ENCODE measurements around the gene TNFRSF11A.

TNFRSF11A gene

GRCh38 chr18:62384610-62385097 lies 59.5 kb downstream of the TNFRSF11A start:
- DNase-seq (ENCODE audit: low read depth), result no peak

GRCh38 chr18:62386091-62386490 lies 61.0 kb downstream of the TNFRSF11A start:
- no peak for DNase-seq (ENCODE audit: low read depth)

GRCh38 chr18:62386601-62387000 lies 61.5 kb downstream of the TNFRSF11A start:
- DNase-seq (ENCODE audit: low read depth), result no peak

DNA sequence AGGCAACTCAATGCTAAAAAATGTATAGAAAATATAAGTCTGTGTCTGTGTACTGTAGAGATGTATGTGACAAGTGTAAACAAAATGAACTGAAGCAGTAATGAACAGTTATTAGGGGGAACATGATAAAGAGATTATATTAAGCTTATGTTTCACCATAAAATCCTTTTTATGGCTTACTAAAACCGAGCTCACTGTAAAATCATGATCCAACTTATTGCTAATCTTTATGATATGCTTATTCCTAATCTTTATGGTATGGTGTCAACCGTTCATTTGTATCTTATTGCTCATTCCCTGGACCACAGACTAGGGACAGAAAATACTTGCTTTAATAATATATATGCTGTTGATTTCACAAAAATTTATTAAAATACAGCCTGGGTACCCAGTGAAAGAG lies 62.1 kb downstream of the TNFRSF11A start:
- DNase-seq (ENCODE audit: low read depth), result no peak

- no peak for DNase-seq (ENCODE audit: low read depth)
These were observed 64.0 kb downstream of the TNFRSF11A start for GRCh38 chr18:62388855-62389760.

DNA sequence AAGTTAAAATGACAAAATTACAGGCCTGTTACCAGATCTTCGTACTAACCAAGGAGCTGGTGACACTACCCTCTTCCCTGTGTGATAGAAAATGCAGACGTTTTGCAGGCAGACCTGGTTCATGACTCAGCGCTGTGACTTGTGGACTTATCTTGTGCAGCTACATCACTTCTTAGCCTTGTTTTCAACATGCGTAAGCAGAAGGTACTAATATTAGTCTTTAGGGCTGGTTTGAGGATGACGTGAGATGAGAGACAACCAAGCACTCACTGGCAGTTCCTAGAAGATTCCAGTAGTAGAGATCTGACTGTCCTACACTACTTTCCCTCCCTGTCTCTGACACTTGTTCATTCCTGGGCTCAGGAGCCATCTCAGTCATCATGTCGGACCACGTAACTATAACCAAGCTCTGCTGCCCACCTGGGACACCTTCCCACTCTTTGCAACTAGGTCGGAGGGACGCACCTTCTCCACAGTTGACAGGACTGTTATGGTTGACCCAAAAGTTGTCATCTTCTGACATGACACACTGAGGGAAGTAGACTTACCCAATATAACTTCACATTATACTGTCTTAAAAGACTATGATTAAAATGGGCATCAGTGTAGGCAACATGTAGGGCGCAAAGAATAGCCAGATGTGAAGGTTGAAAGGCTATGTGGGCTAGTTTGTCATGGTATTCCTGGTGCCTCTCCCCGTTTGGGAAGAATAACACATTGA lies 64.8 kb downstream of the TNFRSF11A start:
- DNase-seq (ENCODE audit: low read depth), result no peak

DNA sequence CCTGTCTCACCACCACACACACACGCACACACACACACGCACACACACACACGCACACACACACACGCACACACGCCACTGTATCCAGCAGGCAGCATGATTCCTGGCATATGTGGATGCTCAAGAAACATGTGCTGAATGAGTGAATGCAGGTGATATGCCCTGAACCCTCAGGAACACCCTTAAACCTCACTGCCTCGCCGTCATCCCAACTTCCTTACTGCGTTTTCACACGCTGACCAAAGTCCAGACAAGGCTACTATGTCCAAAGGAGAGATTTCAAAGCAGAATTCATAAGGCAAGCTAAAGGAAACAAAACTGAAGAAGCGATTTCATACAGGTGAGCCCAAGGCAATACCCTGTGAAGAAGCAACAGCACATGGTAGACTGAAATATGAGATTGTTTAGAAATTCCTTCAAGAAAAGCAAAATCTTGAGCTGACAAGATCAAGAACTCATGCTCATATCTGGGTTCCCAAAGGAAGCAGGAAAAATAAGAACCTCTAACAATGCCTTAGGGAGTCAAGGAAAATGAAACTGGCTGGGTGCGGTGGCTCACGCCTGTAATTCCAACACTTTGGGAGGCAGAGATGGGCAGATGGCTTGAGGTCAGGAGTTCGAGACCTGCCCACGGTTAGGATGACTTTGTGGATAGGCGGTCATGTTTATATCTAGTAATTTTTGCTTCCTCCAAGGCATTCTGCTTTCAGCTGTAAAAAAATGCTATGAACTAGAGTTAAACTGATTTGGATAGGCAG lies 69.1 kb downstream of the TNFRSF11A start:
- DNase-seq (ENCODE audit: low read depth), result no peak

- DNase-seq (ENCODE audit: low read depth), result no peak
These were observed 71.3 kb downstream of the TNFRSF11A start for GRCh38 chr18:62396381-62396780.

DNA sequence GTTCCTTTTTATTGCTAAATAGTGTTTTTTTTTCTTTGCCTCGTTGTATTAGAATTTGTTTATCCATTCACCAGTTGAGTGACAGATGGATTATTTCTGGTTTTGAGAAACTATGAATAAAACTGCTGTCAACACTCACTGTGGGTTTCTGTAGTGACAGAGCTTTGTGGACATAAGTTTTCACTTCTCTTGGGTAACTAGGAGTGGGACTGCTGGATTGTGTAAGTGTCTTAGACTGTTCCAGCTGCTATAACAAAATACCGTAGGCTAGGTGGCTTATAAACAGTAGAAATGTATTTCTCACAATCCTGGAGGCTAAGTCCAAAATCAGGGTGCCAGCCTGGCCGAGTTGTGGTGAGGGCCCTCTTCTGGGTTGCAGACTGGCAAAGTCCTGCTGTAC lies 71.9 kb downstream of the TNFRSF11A start:
- DNase-seq (ENCODE audit: low read depth), result no peak

GRCh38 chr18:62398291-62398690 lies 73.2 kb downstream of the TNFRSF11A start:
- DNase-seq (ENCODE audit: low read depth), result no peak

- DNase-seq (ENCODE audit: low read depth), result no peak
These were observed 74.2 kb downstream of the TNFRSF11A start for GRCh38 chr18:62399276-62399675.

- DNase-seq (ENCODE audit: low read depth), result no peak
These were observed 74.7 kb downstream of the TNFRSF11A start for GRCh38 chr18:62399781-62400308.

DNA sequence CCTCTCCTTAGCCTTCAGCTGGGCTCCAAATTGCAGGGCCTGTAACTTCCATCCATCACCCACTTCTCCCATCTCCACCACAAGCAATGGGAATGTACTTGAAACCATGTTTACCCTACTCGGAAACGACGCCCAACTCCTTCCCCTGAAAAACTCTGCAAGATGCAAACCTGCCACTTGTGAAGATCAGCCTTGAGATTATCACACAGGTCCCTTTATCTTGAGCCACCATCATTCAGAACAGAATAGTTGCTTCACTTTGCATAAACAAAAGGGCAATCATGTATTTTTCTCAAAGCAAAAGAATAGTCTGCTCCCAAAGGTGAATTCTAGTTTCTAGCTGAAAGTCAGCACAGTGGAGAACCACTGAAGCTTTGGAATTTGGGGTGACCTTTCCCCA lies 75.8 kb downstream of the TNFRSF11A start:
- DNase-seq (ENCODE audit: low read depth), result no peak

- DNase-seq (ENCODE audit: low read depth), result no peak
These were observed 77.3 kb downstream of the TNFRSF11A start for GRCh38 chr18:62402342-62402948.

- DNase-seq (ENCODE audit: low read depth), result no peak
These were observed 78.0 kb downstream of the TNFRSF11A start for GRCh38 chr18:62403120-62403519.

DNA sequence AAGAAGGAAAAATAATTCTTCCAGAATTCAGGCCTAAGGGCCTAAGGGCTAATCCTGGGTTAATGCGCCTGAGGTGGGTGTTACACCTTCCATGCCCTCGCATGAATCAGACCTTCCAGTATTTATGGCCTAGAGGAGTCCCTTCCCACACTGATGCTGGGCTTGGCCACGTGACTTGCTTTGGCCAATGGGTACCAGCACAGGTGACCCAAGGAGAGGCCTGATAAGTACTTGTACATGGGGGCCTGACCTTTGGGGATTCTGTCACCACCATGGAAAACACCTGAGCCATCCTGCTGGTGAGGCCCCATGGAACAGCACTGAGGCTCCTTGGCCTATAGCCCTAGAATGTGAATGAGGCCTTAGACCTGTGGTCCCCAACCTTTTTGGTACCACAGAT lies 79.8 kb downstream of the TNFRSF11A start:
- no peak for DNase-seq (ENCODE audit: low read depth)

GRCh38 chr18:62407660-62408059 lies 82.5 kb downstream of the TNFRSF11A start:
- DNase-seq (ENCODE audit: low read depth), result no peak

DNA sequence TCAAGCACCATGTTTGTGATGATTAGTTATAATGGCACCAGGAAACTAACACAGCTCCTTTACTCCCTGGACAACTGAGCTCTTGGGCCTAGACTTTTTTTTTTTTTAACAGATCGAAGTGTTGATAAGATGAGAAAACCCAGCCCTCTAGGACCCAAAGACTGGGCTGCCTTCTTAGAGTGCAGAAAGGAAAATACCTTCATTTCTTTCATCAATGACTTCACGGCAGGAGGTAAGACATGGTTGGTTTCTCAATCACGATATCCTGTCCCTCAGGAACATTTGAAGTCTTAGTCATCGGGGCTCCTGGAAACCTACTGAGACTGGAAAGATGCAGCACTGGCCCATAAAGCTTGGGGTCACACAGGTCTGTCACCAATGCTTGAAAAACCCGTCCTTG lies 84.7 kb downstream of the TNFRSF11A start:
- DNase-seq (ENCODE audit: low read depth), result no peak

- no peak for DNase-seq (ENCODE audit: low read depth)
These were observed 87.3 kb downstream of the TNFRSF11A start for GRCh38 chr18:62412231-62412979.

DNA sequence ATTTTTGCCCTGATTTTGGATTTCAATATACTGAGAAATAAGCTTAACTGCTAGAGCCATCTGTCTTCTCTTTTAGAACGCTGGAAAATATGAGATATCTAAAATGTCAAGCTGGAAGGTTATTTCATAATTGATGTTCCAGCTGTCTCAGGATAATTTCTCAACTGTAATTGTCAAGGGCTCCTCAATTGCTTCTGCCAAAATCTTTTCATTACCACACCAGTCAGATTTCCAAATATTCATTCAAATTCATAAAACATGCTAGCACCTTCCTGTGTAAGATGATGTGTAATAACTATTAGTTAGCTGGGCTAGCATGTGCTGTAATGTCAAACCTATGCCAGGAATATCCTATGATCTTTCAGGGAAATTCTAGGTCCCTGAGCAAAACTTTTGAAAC lies 88.1 kb downstream of the TNFRSF11A start:
- DNase-seq (ENCODE audit: low read depth), result no peak

DNA sequence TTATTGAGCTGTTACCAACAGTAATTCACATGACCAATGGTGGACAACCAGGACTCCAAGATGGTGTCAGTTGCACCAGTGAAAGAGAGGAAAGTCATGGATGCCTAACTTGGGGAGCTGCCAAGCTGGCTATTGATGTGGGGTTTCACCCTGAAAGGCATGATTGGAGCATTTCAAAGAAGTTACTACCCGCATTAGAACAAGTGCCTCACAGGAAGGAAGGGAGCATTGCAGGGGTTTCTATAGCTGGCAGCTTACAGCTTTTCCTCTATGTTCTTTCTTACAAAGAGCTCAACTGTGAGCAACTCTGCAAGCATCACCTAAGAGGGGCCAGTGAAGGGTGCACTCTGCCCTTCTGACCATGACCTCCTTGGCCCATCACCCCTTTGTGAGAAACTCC lies 93.1 kb downstream of the TNFRSF11A start:
- no peak for DNase-seq (ENCODE audit: low read depth)

Measured in stimulated activated CD4-positive, alpha-beta T cell treated with anti-CD3 and anti-CD28 coated beads, Interleukin-2, amount 100 ng/mL, for 4 hours (primary cell).